GM15510 (cell line): ENCODE data around the gene ARFGAP1.

Experiments
- POLR2A ChIP-seq: IDR thresholded peaks from 3 replicates; pipeline ENCODE4 v1.6.1; 2011; ENCODE audit warnings: borderline replicate concordance; ENCODE audit not compliant: insufficient read length; ENCODE audit errors: extremely low read depth

Gene ARFGAP1

DNA sequence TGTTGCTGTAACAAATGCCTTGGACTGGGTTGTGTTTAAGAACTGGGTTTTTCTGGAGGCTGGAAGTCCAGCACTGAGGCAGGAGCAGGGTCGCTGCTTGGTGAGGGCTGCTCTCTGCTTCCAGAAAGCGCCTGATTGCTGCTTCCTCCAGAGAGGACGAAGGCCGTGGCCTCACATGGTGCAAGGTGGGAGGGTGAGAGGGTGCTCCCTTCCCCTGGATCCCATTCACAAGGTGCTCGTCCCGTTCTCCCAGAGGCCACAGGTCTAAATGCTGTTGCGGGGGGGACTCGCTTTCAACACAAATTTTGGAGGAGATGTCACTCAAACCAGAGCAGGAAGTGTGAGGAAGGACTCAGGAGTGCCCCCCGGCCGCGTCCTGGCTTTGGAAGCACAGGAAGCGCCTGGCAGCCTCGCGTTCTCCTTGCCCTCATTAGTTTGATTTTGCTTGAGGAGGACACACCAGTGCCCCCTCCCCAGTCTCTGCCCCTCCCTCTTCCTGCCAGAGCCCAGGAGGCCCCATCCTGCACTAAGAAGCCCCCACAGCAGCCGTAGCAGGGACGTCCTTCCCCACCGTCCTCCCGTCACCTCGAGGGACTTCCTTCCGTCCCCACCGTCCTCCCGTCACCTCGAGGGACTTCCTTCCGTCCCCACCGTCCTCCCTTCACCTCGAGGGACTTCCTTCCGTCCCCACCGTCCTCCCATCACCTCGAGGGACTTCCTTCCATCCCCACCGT is 10.7 kb upstream of the ARFGAP1 start:
- no peak for TF ChIP-seq POLR2A

DNA sequence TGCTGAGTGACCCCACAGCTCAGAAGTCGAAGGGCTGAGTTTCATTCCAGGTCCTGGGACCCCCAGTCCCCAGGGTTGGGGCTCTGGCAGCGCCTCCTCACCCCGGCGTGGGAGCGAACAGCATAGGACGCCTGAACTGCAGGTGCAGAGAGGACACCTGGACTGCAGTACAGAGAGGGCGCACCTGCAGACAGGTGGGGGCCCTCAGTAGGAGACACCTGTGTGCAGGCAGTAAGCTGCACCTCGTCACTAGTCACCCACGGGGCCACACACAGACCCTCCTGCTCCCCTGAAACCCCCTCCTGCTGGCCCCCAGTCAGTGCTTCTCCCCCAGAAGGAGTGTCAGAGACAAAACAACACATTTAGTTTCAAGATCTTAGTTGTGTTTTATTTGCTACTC is 9.8 kb upstream of the ARFGAP1 start:
- no peak for TF ChIP-seq POLR2A

DNA sequence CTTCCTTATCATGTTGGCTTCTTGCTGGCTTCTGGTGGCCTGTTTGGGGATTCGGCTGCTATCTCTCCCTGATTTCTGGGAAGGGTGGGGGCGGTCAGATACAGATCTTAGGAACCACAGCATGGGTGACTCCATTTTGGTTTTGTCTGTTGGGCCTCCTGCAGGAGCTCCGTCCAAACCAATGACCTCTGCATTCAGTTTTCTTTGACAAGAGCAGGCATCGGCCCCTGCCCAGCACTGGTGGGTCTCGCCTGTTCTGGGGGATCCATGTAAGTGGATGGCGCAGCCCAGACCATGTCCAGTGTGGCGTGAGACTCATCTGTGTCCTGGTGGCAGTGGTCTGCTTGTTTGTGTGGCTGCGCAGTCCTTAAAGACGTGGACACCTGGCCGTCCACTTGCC is 8.6 kb upstream of the ARFGAP1 start:
- no peak for TF ChIP-seq POLR2A

DNA sequence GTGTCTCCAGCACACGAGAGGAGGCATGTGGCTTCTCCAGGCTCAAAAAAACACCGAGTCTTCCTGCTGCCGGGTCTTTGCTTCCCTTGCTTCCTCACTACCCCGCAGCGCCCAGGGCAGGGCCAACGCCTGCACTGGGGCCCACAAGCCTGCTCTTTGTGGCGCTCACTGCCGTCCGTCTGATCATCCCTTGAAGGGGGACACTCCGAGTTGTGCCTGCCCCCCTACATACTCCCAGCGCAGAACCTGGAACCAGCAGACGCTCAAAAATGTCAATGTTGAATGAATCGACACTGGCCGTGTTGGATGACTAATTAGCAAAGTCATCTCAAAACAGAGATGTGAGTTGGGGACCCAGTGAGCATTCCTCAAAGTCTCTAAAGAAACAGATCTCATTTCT is 8.1 kb upstream of the ARFGAP1 start:
- no peak for TF ChIP-seq POLR2A

DNA sequence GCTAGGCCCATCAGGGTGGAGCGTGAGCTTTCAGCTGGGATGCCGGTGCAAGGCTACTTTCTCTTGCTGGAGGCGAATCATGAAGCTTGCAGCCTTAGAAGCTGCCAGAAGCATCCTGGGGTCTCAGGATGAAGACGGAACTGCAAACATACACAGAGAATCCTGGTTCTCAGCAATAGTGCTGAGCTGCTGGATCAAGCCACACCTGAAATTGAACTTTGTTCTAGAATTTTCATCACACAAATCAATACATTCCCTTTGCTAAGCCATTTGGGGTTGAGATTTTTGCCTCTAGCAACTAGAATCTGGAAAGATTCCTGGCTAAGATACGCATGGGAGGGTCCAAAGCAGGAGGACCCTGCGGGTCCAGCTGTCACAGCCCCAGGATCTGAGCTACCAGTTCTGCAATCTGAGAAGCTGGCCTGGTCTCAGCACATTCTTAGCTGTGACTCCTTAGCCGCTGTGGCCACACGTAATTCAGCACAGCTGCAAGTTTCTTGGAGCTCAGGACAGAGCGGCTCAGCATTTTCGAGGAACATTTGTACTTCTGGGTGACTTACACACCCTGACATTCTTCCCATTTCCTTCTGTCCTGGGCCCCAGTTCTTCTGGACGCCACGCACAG is 6.6 kb upstream of the ARFGAP1 start:
- no peak for TF ChIP-seq POLR2A

DNA sequence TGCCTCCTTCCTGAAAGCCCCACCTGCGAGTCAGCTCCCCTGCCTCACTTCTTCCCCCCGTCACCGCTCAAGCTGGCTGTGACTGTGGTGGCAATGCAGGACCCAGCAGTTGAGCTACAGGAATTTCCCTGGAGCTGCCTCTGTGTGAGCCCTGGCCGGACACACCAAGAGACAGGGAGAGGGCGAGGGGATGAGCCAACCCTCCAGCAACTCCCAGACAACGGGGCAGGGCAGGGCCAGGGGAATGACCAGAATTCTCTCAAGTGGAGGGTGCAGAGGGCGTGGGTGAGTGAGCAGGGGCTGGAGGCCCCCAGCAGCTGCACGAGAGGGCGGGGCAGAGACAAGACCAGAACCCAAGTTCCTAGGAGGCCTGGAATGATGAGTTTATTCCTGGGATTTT is 4.9 kb upstream of the ARFGAP1 start:
- no peak for TF ChIP-seq POLR2A

DNA sequence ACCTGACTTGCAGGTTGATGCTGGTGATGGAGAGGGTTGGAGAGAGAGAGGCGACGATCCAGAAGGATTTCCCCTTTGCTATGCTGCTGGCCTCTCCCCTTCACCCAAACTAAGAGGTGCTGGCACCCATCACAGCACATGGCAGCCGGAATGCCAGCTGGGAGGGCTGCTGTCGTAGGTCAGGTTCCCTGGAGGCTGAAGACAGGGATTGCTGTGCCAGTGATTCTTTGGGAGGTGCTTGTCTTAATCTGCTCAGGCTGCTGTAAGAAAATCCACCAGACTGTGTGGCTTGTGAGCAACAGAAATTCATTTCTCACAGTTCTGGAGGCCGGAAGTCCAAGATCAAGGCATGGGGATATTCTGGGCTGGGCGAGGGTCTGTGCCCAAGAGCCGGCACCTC is 4.4 kb upstream of the ARFGAP1 start:
- no peak for TF ChIP-seq POLR2A

DNA sequence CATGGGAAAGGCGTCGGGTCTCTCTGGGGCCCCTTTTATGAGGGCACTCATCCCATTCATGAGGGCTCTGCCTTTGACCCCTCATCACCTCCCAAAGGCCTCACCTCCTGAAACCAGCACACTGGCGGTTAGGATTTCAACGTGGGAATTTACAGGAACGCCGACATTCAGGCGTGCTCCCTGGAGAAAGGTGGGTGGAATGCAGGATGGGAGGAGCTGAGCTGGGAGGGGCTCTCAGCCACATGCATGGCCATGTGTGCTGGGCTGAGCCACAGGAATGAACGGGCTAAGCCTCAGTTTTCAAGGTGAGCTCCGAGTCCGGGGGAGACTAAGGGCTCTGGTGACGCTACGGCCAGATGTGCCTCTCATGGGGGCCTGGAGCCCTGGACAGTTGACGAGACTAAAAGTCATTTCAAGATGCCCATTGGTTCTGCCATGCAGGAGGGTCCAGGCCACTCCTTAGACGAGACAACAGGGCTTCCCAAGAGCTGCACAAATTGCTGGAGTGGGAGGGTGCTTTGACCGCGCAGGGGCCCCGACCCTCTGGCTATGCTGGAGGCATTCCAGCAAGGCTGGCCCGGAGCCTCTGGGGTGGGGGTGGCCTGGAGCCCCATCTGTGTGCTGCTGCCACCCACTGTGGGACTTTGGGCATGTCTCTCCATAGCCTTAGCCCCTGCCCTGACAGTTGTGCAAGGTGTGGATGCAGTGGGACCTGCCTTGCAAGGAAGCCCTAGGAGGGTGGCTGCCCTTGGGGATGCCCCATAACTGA is 3.8 kb upstream of the ARFGAP1 start:
- TF ChIP-seq POLR2A, result no peak

DNA sequence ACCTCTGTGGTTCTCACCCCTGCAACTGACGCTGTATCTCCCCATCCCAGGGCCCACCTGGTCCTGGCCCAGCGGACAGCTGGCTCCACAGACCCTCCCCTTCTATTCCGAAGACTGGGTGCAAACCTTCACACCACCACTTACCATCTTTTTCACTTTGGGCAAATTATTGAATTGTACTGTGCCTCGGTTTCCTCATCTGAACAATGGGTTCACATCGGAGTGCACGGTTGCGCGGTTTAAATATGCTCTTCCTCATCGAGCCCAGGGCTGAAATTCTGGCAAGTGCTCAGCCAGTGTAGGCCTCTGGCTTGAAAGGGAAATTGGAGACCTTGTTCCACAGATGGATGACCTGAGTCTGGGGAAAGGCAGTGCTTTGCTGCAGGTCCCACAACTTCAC is 2.9 kb upstream of the ARFGAP1 start:
- no peak for TF ChIP-seq POLR2A

DNA sequence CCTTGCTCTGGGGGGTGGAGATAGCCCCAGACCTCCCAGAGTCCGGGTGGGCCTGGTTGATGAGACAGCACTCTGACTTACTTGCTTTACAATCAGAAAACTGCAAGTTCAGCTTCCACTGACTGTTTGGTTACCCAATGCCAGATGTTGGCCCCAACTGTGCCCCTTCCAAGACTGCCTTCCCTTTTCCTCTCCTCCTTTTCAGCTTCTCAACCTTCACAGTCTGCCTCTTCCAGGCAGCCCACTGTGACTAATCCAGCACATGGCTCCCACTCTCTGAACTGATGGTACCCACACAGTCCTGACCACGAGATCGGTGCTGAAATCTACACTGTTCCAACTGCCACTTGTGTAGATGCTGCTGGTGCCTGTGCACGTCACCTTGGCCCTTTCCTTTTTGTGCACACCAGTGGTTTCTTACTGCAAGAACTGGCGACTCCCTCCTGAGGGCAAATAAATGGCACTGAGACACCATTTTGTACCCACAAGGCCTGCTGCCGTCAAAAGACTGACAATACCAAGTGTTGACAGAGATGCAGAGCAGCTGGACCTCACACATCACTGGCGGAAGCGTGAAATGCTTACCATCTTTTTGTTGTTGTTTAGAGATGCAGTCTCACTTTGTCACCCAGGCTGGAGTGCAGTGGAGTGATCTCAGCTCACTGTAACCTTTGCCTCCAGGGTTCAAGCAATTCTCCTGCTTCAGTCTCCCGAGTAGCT is 1.8 kb upstream of the ARFGAP1 start:
- TF ChIP-seq POLR2A, result no peak

DNA sequence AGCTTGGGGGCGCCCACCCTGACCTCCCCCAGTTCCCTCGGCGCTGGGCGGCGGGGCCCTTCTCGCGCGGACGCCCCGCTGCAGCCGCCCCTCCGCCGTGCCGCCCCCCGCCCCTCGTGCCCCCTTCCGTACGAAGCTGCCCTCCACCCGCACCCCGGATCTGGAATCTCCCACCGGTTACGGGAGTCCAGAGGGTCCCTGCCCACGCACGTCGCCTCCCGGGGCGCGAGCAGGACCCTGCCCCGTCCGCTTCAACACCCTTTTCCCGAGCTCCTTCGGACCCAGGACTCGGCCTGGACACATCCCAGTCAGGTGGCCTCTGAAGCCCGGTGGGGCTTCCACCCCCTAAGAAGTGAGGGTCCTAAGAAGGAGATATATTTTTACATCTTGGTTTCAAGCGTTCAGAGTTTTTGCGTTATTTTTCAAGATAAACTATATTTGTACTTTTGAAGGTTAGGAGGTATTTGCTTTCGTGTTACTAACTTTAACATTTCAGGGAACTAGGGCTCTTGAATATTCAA is 506 bp downstream of the ARFGAP1 start:
- no peak for TF ChIP-seq POLR2A

DNA sequence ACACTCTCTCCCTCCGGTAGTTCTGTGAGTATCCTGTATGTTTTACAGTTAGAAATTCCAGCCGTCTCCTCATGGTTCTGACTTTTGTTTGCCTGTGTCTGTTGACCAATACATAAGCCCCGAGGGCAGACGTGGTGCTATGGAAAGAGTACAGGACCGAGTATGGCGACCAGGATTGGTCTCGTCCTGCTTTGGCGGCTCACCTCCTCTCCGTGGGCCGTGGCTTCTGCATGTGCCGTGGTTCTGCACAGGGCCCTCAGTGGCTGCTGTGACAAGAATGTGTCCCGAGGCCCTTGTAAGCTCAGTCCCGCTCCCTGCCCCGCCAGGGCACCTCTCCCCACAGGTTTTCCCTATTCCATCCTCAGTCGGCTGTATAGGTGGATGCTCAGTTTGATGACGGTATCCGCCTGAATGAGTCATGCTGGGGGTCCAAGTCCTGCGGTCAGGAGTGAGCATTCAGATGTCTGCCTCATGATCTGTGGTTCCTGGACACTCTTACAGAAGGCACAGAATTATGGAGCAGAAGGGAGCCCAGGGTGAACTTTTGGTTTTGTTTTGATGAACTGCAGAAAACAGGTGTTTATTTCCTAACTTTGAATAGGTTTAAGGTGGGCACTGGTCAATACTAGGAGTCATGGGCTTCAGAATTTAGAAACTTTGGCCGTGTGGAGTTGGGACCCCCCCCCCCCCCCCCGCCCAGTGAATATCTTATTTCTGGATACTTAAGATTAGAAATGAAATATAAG is 1.2 kb downstream of the ARFGAP1 start:
- no peak for TF ChIP-seq POLR2A

DNA sequence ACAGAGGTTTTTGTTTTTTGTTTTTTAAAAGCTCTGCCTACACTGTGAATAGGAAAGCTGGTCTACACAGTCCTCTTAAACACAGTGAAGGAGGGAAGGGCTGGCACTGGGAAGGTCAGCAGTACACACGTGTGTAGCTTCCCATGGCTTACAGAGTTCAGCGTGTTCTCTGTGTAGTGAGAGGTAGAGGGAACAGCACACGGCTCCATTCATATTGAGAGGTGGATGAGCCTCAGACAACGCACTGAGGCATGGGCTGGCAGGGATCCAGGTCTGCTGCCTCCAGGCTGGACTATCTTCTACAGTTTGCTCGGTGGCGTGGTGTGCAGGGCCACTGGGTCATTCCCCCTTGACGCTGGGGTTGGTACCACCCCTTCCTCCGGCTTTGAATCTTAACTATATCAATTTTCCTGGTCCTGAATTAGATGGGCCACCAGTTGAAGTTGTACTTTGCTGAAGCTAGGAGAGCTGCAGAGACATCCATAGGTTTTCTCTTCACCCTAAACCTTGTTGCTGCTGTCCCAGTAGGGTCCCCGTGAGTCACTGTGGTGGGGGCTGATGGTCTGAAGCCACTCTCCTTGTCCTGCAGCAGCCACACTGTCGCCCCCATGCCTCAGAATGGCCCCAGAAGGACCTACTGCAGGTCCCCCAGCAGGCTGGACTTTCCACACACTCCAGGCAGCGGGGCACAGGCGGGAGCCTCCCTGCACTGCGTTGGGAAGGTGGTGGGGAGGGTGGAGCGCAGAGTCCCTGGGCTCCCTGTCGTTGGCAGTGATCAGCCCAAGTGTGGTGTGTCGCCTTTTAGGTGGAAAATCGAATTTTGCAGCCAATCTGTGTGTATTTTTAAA is 2.0 kb downstream of the ARFGAP1 start:
- TF ChIP-seq POLR2A, result no peak

DNA sequence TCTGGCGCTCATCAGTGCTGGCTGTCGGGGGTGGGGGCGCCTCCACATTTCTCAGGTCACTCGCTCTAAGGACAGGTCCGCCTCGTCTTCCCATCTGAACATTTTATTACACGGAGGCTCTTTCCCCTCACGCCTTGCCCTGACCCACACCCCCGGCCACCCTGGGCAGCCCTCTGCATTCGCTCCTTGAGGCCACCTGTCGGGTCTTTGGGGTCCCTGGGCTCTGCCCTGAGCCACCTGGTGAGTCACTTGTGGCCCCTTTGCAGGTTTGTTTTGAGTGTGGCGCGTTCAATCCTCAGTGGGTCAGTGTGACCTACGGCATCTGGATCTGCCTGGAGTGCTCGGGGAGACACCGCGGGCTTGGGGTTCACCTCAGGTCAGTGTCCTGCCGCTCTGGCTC is 3.2 kb downstream of the ARFGAP1 start:
- TF ChIP-seq POLR2A, result no peak

DNA sequence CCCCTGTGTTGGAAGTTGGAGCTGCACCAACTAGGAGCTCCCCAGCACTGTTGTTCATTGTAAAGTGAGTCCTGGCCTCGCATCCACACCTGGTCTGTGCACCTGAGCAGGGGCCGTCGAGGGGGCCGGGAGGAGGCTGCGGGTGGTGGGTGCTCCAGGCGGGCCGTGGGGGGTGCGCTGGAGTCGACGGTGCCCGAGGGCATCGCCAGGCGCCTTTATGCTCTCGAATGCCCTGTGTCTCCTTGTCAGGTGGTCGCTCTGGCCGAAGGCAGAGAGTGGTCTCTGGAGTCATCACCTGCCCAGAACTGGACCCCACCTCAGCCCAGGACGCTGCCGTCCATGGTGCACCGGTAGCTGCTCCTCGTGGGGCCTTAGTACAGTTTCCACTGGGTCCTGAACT is 4.3 kb downstream of the ARFGAP1 start:
- TF ChIP-seq POLR2A, result no peak
